Erythroblast (primary cell): Measurements from ENCODE around the gene MERTK.

Experiments used
- GATA1 ChIP-seq: IDR thresholded peaks from 2 replicates; pipeline ENCODE4 v1.6.1; 2011; ENCODE audit warnings: low read depth, mild to moderate bottlenecking, control low read depth, low read length, moderate library complexity
- POLR2A ChIP-seq: IDR thresholded peaks from 2 replicates; pipeline ENCODE4 v1.6.1; 2011; ENCODE audit warnings: mild to moderate bottlenecking, low read length

DNA sequence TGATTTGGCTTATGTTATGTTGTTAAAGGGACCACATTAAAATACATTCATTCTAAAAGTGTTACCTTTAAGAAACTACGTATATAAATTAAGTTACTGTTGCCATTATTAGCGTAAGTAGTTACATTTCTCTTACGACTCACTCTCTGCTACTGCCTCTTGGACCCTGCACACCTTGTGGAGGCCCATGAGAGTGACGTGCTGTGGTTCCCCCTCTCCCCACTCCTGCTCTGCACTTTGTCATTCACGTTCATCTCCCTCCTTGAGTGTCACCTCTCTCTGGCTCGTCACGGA is 830 bp upstream of the MERTK start:
- TF ChIP-seq POLR2A, result no peak
- TF ChIP-seq GATA1, result no peak
